GM18517 (cell line): Measurements from ENCODE around the gene ZNF844.
"Not testable (repeated sequence)": the region's sequence is repeated elsewhere in the genome, so short reads cannot be mapped to it uniquely, and the experiment has no call there.

Experiments
- ATAC-seq: cut with Tn5 transposase; IDR thresholded peaks from one replicate; pipeline ENCODE4 v1.9.1; 2021; ENCODE audit warnings: mild to moderate bottlenecking, moderate library complexity; ENCODE audit not compliant: unreplicated experiment

ZNF844 gene

GRCh38 chr19:12064590-12065538 lies at the start of gene ZNF844:
ZNF844 (plus strand) TSS chr19:12064731; CDS start chr19:12064874, 143 bp downstream.
- peak; percentile 57 for ATAC-seq

GRCh38 chr19:12015015-12015752 lies 49.3 kb upstream of the ZNF844 start:
- no peak for ATAC-seq

- ATAC-seq = no peak
Observed at GRCh38 chr19:12015753-12016116, 48.8 kb upstream of the ZNF844 start.

- ATAC-seq = no peak
Observed at GRCh38 chr19:12034198-12034597, 30.3 kb upstream of the ZNF844 start.

- no peak for ATAC-seq
Observed at GRCh38 chr19:12034620-12035019, 29.9 kb upstream of the ZNF844 start.

- ATAC-seq = peak; percentile 87
Observed at GRCh38 chr19:12035220-12036172, 29.0 kb upstream of the ZNF844 start, which contains the start of gene ZNF433. ZNF433 (minus strand) TSS chr19:12035679; CDS start chr19:12035539, 140 bp downstream.

- no peak for ATAC-seq
Observed at GRCh38 chr19:12042893-12043292, 21.6 kb upstream of the ZNF844 start.

GRCh38 chr19:12043752-12044422 lies 20.6 kb upstream of the ZNF844 start:
- ATAC-seq = no peak

GRCh38 chr19:12047868-12048267 lies 16.7 kb upstream of the ZNF844 start:
- no peak for ATAC-seq

- ATAC-seq = no peak
Observed at GRCh38 chr19:12052091-12052496, 12.4 kb upstream of the ZNF844 start.

- peak; percentile 75 for ATAC-seq
Observed at GRCh38 chr19:12052497-12053169, 11.9 kb upstream of the ZNF844 start, which contains the start of gene ZNF878. ZNF878 (minus strand) TSS chr19:12052961; CDS start chr19:12052801, 160 bp downstream.

- ATAC-seq = no peak
Observed at GRCh38 chr19:12055784-12056183, 8.7 kb upstream of the ZNF844 start.

- no peak for ATAC-seq
Observed at GRCh38 chr19:12075538-12076139, 11.1 kb downstream of the ZNF844 start.

- not testable (repeated sequence) for ATAC-seq
Observed at GRCh38 chr19:12076331-12076730, 11.8 kb downstream of the ZNF844 start.

- ATAC-seq = no peak
Observed at GRCh38 chr19:12077375-12077774, 12.8 kb downstream of the ZNF844 start.

- ATAC-seq = not testable (repeated sequence)
Observed at GRCh38 chr19:12083336-12083735, 18.8 kb downstream of the ZNF844 start.

- no peak for ATAC-seq
Observed at GRCh38 chr19:12085074-12085818, 20.7 kb downstream of the ZNF844 start.

GRCh38 chr19:12090807-12091206 lies 26.3 kb downstream of the ZNF844 start:
- no peak for ATAC-seq
